Endometrial microvascular endothelial cells (primary cell): ENCODE data around the gene ABCC5. TPM values are rescaled to one million over a fixed set of nuclear protein-coding genes. Genes with fewer than 3 reads are reported as not detected.
"Not testable (repeated sequence)": the region's sequence is repeated elsewhere in the genome, so short reads cannot be mapped to it uniquely, and the experiment has no call there.

Source experiments
- in situ Hi-C: cut with HindIII; loops from 2 replicates; pipeline ENCODE4 v1.10.0; 2017; ENCODE audit warnings: low sequenced_read_pairs, low pct_unique_long_range_greater_than_20kb; ENCODE audit errors: inconsistent ontology term
- total RNA-seq: library from RNA; depleted of rRNA; stranded (reverse); fragments of >200 nt; gene quantifications from one replicate; pipeline ENCODE4 v1.2.3, GENCODE V29; 2015; ENCODE audit errors: inconsistent ontology term

The ABCC5 gene
- total RNA-seq, 1 donor from 2014 or later, result 7.0 TPM

DNA sequence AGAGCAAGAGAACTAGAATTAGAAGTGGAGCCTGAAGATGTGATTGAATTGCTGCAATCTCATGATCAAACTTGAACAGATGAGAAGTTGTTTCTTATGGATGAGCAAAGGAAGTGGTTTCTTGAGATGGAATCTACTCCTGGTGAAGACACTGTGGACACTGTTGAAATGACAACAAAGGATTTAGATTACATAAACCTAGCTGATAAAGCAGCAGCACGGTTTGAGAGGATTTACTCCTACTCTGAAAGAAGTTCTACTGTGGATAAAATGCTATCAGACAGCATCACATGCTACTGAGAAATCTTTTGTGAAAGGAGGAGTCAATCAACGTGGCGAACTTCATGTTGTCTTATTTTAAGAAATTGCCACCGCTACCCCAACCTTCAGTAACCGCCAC, 140.5 kb downstream of the ABCC5 start:
- in situ Hi-C loops, result not testable (repeated sequence)

DNA sequence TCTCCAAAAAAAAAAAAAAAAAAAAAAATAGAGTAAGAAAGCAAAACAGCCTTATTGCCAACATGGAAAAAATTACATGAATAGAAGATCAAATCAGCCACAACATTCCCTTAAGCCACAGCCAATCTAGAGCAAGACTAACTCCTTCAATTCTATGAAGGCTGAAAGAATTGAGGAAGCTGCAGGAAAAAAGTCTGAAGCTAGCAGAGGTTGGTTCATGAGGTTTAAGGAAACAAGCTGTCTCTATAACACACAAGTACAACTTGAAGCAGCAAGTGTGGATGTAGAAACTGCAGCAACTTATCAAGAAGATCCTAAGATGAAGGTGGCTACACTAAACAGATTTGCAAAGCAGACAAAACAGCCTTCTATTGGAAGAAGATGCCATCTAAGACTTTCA, 142.3 kb downstream of the ABCC5 start:
- in situ Hi-C loops, result no loop called here

- in situ Hi-C loops, result no loop called here
Measured at GRCh38 chr3:183873914-183874313, 143.8 kb downstream of the ABCC5 start.

- in situ Hi-C loops, result no loop called here
Measured at GRCh38 chr3:183871541-183871940, 146.1 kb downstream of the ABCC5 start.

DNA sequence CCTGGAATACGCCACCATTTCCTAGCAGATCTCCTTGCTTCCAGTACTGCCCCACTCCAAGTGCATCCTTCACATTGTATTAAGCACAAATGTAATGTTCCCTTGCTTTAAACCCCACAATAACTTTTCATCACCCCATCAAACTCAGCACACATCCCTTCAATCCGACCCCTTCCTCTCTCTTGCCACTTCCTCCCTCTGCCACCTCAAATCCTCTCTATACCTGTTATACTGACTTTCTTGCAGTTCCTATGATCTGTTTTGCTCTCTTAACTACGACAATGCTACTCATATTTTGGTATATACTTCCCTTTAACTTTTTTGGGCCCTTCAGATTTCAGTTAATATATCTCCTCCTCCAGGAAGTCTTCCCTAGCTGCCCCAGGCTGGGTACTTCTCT, 147.1 kb downstream of the ABCC5 start:
- in situ Hi-C loops, result no loop called here

Other genes starting within 250 kb of the ABCC5 start
- gene MAP6D1, start 192.3 kb downstream of the ABCC5 start, total RNA-seq, result 4.0 TPM
- gene PARL, start 133.0 kb downstream of the ABCC5 start, total RNA-seq, result 37.4 TPM
- gene HTR3D, start 13.9 kb upstream of the ABCC5 start, total RNA-seq, result not detected
- gene HTR3C, start 35.2 kb upstream of the ABCC5 start, total RNA-seq, result not detected
- not detected for gene HTR3E, start 79.2 kb upstream of the ABCC5 start, total RNA-seq
- gene EIF2B5, start 117.5 kb upstream of the ABCC5 start, total RNA-seq, result 45.3 TPM
- gene DVL3, start 137.5 kb upstream of the ABCC5 start, total RNA-seq, result 27.2 TPM
- gene AP2M1, start 157.0 kb upstream of the ABCC5 start, total RNA-seq, result 418 TPM
- gene ABCF3, start 168.3 kb upstream of the ABCC5 start, total RNA-seq, result 68.2 TPM
- not detected for gene VWA5B2, start 211.7 kb upstream of the ABCC5 start, total RNA-seq
- gene ALG3, start 231.1 kb upstream of the ABCC5 start, total RNA-seq, result 68.4 TPM
- gene EEF1AKMT4, start 231.8 kb upstream of the ABCC5 start, total RNA-seq, result 9.2 TPM
- gene CAMK2N2, start 243.7 kb upstream of the ABCC5 start, total RNA-seq, result not detected